H1 (cell line): ENCODE results near the gene ANGEL2. TPM values are rescaled to one million over a fixed set of nuclear protein-coding genes. Genes with fewer than 3 reads are reported as not detected.

Experiments
- CTCF ChIA-PET: fragments of 300-600 bp; sonication (Branson Sonifier 250); formaldehyde crosslinking; loops from one replicate; lab custom pipeline; 2021; ENCODE audit not compliant: partially characterized antibody; lab: Charles Lee
- POLR2A ChIA-PET: fragments of 300-600 bp; sonication (Branson Sonifier 250); formaldehyde crosslinking; loops from one replicate; lab custom pipeline; 2021; ENCODE audit warnings: inconsistent platforms; ENCODE audit not compliant: partially characterized antibody; lab: Charles Lee
- DNase-seq, 2 experiments: peaks; one replicate each; pipeline versions ENCODE4 v3.0.0 to v3.0.0-alpha.2; 2010 to 2022; ENCODE audit warnings: low spot score in 2 of 2, low read depth in 1 of 2, mixed read lengths in 1 of 2
- FAIRE-seq: peaks from 2 replicates; lab custom pipeline; 2011; peaks lifted over from hg19 to GRCh38; lab: Jason Lieb, UNC
- H2AFZ ChIP-seq: 2 replicates; pipeline ENCODE4 v1.8.1; 2012; ENCODE audit warnings: low read length, inconsistent platforms
- H2AK5ac ChIP-seq: 2 replicates; pipeline ENCODE4 v1.6.1; 2013; ENCODE audit warnings: low read depth, low read length
- H2BK120ac ChIP-seq: replicated peaks from 2 replicates; pipeline ENCODE3; 2013; ENCODE audit warnings: low read depth, low read length, inconsistent platforms
- H2BK12ac ChIP-seq: 2 replicates; pipeline ENCODE4 v1.6.1; 2013; ENCODE audit warnings: low read depth, low read length
- H2BK15ac ChIP-seq: 2 replicates; pipeline ENCODE4 v1.6.1; 2013; ENCODE audit warnings: low read length
- H2BK20ac ChIP-seq: 2 replicates; pipeline ENCODE4 v1.6.1; 2013; ENCODE audit warnings: low read length
- H2BK5ac ChIP-seq: 2 replicates; pipeline ENCODE4 v1.6.1; 2013; ENCODE audit warnings: low read depth, low read length
- H3K14ac ChIP-seq: 2 replicates; pipeline ENCODE4 v1.6.1; 2013; ENCODE audit warnings: inconsistent platforms; ENCODE audit not compliant: insufficient read length
- H3K18ac ChIP-seq: 2 replicates; pipeline ENCODE4 v1.6.1; 2013; ENCODE audit warnings: low read length; ENCODE audit errors: extremely low read depth
- H3K23ac ChIP-seq: 2 replicates; pipeline ENCODE4 v1.6.1; 2013; ENCODE audit warnings: inconsistent platforms; ENCODE audit not compliant: insufficient read length
- H3K23me2 ChIP-seq: 2 replicates; pipeline ENCODE4 v1.6.1; 2013; ENCODE audit warnings: low read depth, low read length
- H3K27ac ChIP-seq: 2 replicates; pipeline ENCODE4 v1.6.1; 2011; ENCODE audit warnings: low read depth, low read length, inconsistent platforms
- H3K27me3 ChIP-seq, 4 experiments: replicated peaks in 1 of 4; 1 replicate in 1 of 4; 2 replicates in 3 of 4; pipeline versions ENCODE4 v1.6.1 to v1.8.1; 2011 to 2013; ENCODE audit warnings: low read length in 3 of 4, mild to moderate bottlenecking in 3 of 4, inconsistent platforms in 2 of 4, mixed read lengths in 2 of 4, moderate library complexity in 1 of 4; ENCODE audit not compliant: control insufficient read depth in 3 of 4, insufficient read depth in 3 of 4; ENCODE audit errors: extremely low read depth in 1 of 4
- H3K36me3 ChIP-seq, 4 experiments: 2 replicates each; pipeline versions ENCODE4 v1.6.1 to v1.8.1; 2011 to 2013; ENCODE audit warnings: mild to moderate bottlenecking in 4 of 4, low read length in 3 of 4, moderate library complexity in 2 of 4, control low read depth in 1 of 4, inconsistent platforms in 1 of 4; ENCODE audit not compliant: insufficient read depth in 4 of 4, control insufficient read depth in 2 of 4
- H3K4ac ChIP-seq: replicated peaks from 2 replicates; pipeline ENCODE3; 2013; ENCODE audit warnings: low read length, low read depth, mixed read lengths, inconsistent platforms; ENCODE audit not compliant: insufficient read length
- H3K4me1 ChIP-seq, 4 experiments: replicated peaks in 1 of 4; 1 replicate in 1 of 4; 2 replicates in 3 of 4; pipeline versions ENCODE4 v1.6.1 to v1.8.1; 2011 to 2013; ENCODE audit warnings: low read length in 3 of 4, inconsistent platforms in 2 of 4, mixed read lengths in 1 of 4; ENCODE audit not compliant: insufficient read depth in 4 of 4, control insufficient read depth in 3 of 4
- H3K4me2 ChIP-seq, 2 experiments: 2 replicates each; pipeline versions ENCODE4 v1.6.1 to v1.8.1; 2011 to 2013; ENCODE audit warnings: low read depth in 2 of 2, low read length in 2 of 2, control low read depth in 1 of 2, inconsistent platforms in 1 of 2, mild to moderate bottlenecking in 1 of 2; ENCODE audit not compliant: insufficient read depth in 1 of 2
- H3K4me3 ChIP-seq, 4 experiments: fragments of 200-600, 300-600 bp in 1 of 4; sonication (generic), shearing (Covaris generic), sonication (Bioruptor Twin) in 1 of 4; 2 replicates each; pipeline versions ENCODE4 v1.5.1 to v1.8.1; 2011 to 2016; ENCODE audit warnings: low read length in 4 of 4, low read depth in 3 of 4, control low read depth in 2 of 4, inconsistent platforms in 2 of 4, mild to moderate bottlenecking in 2 of 4, mixed read lengths in 1 of 4, moderate library complexity in 1 of 4; ENCODE audit not compliant: insufficient read depth in 2 of 4; ENCODE audit errors: extremely low read depth in 1 of 4
- H3K56ac ChIP-seq: replicated peaks from 2 replicates; pipeline ENCODE3; 2013; ENCODE audit warnings: low read depth, mild to moderate bottlenecking, mixed read lengths, low read length, inconsistent platforms; ENCODE audit not compliant: insufficient read length
- H3K79me1 ChIP-seq: 2 replicates; pipeline ENCODE4 v1.6.1; 2013; ENCODE audit warnings: low read depth, low read length, control low read depth
- H3K79me2 ChIP-seq, 2 experiments: 2 replicates each; pipeline versions ENCODE4 v1.6.1 to v1.8.1; 2012 to 2013; ENCODE audit warnings: low read length in 2 of 2, mild to moderate bottlenecking in 2 of 2, inconsistent platforms in 1 of 2; ENCODE audit not compliant: insufficient read depth in 2 of 2, control insufficient read depth in 1 of 2
- H3K9ac ChIP-seq, 4 experiments: replicated peaks in 1 of 4; 1 replicate in 1 of 4; 2 replicates in 3 of 4; pipeline versions ENCODE4 v1.6.1 to v1.8.1; 2011 to 2013; ENCODE audit warnings: low read depth in 3 of 4, low read length in 3 of 4, control low read depth in 2 of 4, mild to moderate bottlenecking in 2 of 4, moderate library complexity in 2 of 4, inconsistent platforms in 1 of 4; ENCODE audit errors: extremely low read depth in 1 of 4
- H3K9me3 ChIP-seq, 2 experiments: 2 replicates each; pipeline versions ENCODE4 v1.6.1 to v1.8.1; 2012 to 2013; ENCODE audit warnings: mild to moderate bottlenecking in 2 of 2, moderate library complexity in 2 of 2, control low read depth in 1 of 2, inconsistent platforms in 1 of 2, low read depth in 1 of 2, low read length in 1 of 2, mixed read lengths in 1 of 2; ENCODE audit not compliant: insufficient read depth in 2 of 2
- H4K20me1 ChIP-seq, 2 experiments: replicated peaks in 1 of 2; 2 replicates each; pipeline versions ENCODE3 to v1.8.1; 2011 to 2013; ENCODE audit warnings: inconsistent platforms in 2 of 2, low read length in 2 of 2, mild to moderate bottlenecking in 1 of 2; ENCODE audit not compliant: insufficient read depth in 2 of 2, control insufficient read depth in 1 of 2
- H4K5ac ChIP-seq: 2 replicates; pipeline ENCODE4 v1.6.1; 2013; ENCODE audit warnings: low read length, low read depth, mixed read lengths, inconsistent platforms; ENCODE audit not compliant: insufficient read length
- H4K8ac ChIP-seq: 2 replicates; pipeline ENCODE4 v1.8.0; 2013; ENCODE audit warnings: mild to moderate bottlenecking, moderate library complexity, low read length, inconsistent platforms; ENCODE audit not compliant: insufficient read depth; ENCODE audit errors: extremely low read depth
- H4K91ac ChIP-seq: replicated peaks from 2 replicates; pipeline ENCODE3; 2013; ENCODE audit warnings: low read length, mixed read lengths, inconsistent platforms; ENCODE audit not compliant: insufficient read length
- CTBP2 ChIP-seq: IDR thresholded peaks from 2 replicates; pipeline ENCODE4 v1.7.0; 2011; ENCODE audit warnings: borderline replicate concordance, mild to moderate bottlenecking, moderate library complexity, mixed read lengths, low read length; ENCODE audit not compliant: insufficient read depth, insufficient read length
- POLR2AphosphoS5 ChIP-seq: IDR thresholded peaks from 2 replicates; pipeline ENCODE4 v1.6.1; 2011; ENCODE audit warnings: low read depth, low read length
- WGBS, 2 experiments: shearing (Covaris generic) in 1 of 2; methylation state at CpG; one replicate each; pipeline versions ENCODE4 v1.1.6 to v1.1.7; 2013 to 2015; ENCODE audit warnings: low lambda C conversion rate in 2 of 2, mixed read lengths in 2 of 2, inconsistent platforms in 1 of 2, low coverage in 1 of 2, missing lambda C conversion rate in 1 of 2; ENCODE audit not compliant: insufficient replicate concordance in 2 of 2, insufficient coverage in 1 of 2, insufficient read length in 1 of 2; ENCODE audit errors: extremely low coverage in 1 of 2, missing lambda C conversion rate in 1 of 2; 5-methylcytosine and 5-hydroxymethylcytosine counted together
- polyA plus RNA-seq, 7 experiments: library from polyadenylated mRNA; depleted of rRNA in 3 of 7; stranded (reverse) in 5 of 7; unstranded in 2 of 7; fragments of >200 nt in 5 of 7; fragments of 200-250 nt in 2 of 7; gene quantifications; 1 replicate in 5 of 7; 2 replicates in 1 of 7; 4 replicates in 1 of 7; pipeline versions ENCODE4 v1.2.1 to v1.2.3, GENCODE V29; 2011 to 2013; ENCODE audit warnings: missing spikeins in 2 of 7, mixed read lengths in 2 of 7
- total RNA-seq: library from RNA; stranded (reverse); fragmentation: NEBNext Ultra II Directional; extraction: Animal tissue kit (Norgen Biotek cat#: 25700); gene quantifications from 2 replicates; pipeline ENCODE4 v1.2.1, GENCODE V29; 2021

Gene ANGEL2
- total and polyA plus RNA-seq, 2 of the 8 experiments (the other 6 are each of a cell fraction or from before 2014, with no cell fraction given): 18.1 to 39.9 TPM

DNA sequence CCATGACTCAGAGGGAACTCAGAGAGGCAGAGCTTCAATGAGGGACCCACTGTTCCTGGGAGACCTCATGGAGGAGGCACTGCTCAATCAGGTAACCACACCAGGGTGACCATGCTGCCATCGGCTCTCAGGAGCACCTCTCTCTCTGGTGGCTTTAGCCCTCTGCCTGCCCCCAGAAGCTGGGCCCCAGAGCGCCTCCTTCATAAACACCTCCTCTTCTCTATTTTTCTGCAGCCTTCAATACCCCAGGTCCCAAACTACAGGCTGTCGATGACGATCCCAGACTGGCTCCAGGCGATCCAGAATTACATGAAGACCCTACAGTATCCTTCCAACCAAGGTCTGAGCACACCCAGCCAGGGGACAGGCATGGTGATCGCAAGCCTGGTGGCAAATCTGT is 54.7 kb downstream of the ANGEL2 start:
- Histone ChIP-seq H3K4ac (no peak overlapping the region), H2BK5ac (no peak overlapping the region; the same call in 1 of the 2 replicates), H4K8ac (peak overlapping the region; percentile 36; the same call in 1 of the 2 replicates), H3K4me1 (peaks cover 2 to 9% (median 6%) of the 10 kb centered on the region in 4 experiments; a peak in 5 of 7 replicates), H2BK120ac (no peak overlapping the region), H2AFZ (no peak overlapping the region), H2BK20ac (no peak overlapping the region), H3K27me3 (no peaks in the 10 kb centered on the region), H3K79me1 (peaks cover 11% of the 10 kb centered on the region), H4K20me1 (peaks cover under 1 to 11% of the 10 kb centered on the region in 2 experiments), H3K9ac (no peak overlapping the region), H3K79me2 (peaks cover 0 to 34% of the 10 kb centered on the region in 2 experiments; a peak in 2 of 4 replicates), H3K23ac (no peak overlapping the region), H2BK12ac (no peak overlapping the region), H3K4me2 (no peak overlapping the region), H2BK15ac (no peak overlapping the region), H4K91ac (no peak overlapping the region), H2AK5ac (no peak overlapping the region), H3K9me3 (no peaks in the 10 kb centered on the region), H3K18ac (no peak overlapping the region), H3K14ac (no peak overlapping the region), H3K56ac (no peak overlapping the region), H3K36me3 (peaks cover 47 to 99% (median 89%) of the 10 kb centered on the region in 4 experiments), H3K23me2 (no peaks in the 10 kb centered on the region), H3K4me3 (no peak overlapping the region), H3K27ac (no peak overlapping the region), H4K5ac (no peak overlapping the region)
- no peak for FAIRE-seq
- CTCF ChIA-PET: interaction anchor here (1.1 to 2.1 kb wide), 2 partner anchors 17 to 37 kb away, joined by 3 to 5 read pairs; no protein-coding TSS in a partner anchor
- POLR2A ChIA-PET: interaction anchor here (0.9 to 12.7 kb wide), 7 partner anchors 9 to 46 kb away, joined by 3 to 240 read pairs (median 7); partner anchors contain the start of gene VASH2
- TF ChIP-seq CTBP2: no peak
- TF ChIP-seq POLR2AphosphoS5: peak; percentile 58; the same call in 1 of the 2 replicates
- 94% methylated on average over 6 of the region's 6 CpGs; no CpG with 5 or more reads in 1 of the 2 experiments for WGBS, 2 experiments
- DNase-seq: no peak
